ENCODE measurements around the gene TCERG1L.
A peak's percentile ranks its signal among the peaks of the same experiment; 100 is the strongest.
"Not testable (repeated sequence)": the region's sequence is repeated elsewhere in the genome, so short reads cannot be mapped to it uniquely, and the experiment has no call there.

The TCERG1L gene, protein sequence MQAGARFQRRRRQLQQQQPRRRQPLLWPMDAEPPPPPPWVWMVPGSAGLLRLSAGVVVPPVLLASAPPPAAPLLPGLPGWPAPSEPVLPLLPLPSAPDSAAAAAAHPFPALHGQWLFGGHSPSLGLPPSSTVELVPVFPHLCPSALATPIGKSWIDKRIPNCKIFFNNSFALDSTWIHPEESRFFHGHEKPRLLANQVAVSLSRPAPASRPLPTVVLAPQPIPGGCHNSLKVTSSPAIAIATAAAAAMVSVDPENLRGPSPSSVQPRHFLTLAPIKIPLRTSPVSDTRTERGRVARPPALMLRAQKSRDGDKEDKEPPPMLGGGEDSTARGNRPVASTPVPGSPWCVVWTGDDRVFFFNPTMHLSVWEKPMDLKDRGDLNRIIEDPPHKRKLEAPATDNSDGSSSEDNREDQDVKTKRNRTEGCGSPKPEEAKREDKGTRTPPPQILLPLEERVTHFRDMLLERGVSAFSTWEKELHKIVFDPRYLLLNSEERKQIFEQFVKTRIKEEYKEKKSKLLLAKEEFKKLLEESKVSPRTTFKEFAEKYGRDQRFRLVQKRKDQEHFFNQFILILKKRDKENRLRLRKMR

DNA sequence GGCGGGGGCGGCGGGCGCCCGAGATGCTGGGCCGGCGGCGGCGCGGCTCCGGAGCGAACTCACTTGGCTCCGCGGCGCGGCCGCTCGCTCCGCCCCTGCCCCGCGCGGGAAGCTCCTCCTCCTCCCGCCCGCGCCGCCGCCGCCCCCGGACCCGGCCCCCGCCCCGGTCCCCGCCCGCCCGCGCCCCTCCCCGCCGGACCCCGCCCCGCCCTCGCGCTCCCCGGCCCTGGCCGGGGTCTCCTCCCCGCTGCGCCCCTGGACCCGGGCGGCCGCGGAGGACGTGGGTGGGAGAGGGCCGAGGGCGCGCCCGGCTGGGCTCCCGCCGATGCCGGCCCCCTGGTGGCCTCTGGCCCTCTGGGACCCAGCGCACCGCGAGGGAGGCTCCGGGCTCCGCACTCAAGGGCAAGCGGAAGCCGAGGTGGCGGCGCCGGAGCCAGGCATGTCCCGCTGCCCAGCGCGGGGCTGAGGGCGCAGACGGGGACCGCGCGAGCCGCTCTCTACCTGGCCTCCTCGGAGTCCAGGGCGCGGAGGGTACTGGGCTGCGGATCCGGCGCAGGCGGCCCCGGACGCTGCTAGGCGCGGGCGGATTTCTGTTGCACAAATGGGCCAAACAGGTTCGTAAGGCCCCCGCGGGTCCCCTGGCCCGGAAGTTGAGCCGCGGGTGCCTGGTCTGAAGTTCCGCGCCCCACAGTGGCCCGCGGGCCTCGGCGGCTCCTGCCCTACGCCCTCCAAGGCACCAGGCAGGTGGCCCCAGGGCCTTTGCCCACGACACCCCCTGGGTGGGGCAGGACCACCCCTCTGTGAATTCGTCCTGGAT, at the start of gene TCERG1L:
TSS of gene TCERG1L (minus strand) at position 61 of the 817 bp plus-strand sequence. CDS start 86 bp downstream, outside the sequence.
- peak in 1 of 2 donors; percentile 21 for DNase-seq (ENCODE audit: low read depth in 2 of 2)

DNA sequence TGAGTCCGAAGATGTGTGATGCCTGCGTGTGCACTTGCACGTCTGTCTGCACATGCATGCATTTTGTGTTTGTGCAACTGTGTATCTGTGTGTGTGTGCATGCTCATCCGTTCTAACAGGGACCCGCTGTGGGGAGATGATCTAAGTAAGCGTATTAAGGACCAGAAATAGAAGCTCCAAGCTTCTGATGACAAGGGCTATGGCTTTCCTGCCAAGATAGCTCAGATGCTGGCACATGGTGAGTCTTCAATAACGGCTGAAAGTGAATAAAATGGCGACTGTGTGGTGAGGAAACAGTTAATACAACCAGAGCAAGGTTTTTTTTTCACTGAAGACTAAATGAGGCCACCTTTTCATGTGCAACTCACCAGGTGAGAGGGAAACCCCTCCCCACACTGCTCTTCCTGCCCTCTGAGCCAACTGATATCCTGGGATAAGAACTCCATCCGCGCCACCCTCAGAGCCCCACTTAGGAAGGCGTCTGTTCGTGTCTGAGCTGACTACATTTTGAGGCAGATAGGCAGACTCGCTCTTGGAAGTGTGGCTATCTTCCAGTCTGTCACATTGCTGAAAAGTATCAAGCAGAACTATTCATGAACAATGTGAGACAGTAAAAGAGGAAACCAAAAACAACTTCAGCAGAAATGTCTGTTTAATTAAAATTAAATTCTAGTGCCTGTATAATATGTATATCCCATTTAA, 47.4 kb upstream of the TCERG1L start:
- no peak for DNase-seq (ENCODE audit: low read depth in 2 of 2)

DNA sequence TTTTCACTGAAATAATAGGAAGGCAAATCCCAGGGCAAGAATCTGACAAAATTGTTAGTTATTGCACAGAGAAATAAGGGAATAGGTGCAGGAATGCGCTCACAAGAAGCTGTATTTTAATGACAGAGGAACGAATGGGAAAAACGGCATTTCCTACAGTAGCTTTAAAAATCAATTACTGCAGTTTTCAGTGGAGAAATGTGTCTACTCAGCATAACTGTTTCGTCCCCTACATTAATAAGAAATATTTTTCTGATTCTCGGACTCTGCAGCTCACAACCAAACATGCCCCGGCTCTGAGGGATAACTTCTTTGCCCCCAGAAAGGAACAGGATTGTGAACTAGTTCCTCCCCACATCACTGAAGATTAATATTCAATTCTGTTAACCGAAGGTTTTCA, 44.9 kb upstream of the TCERG1L start:
- DNase-seq (ENCODE audit: low read depth in 2 of 2), result no peak

DNA sequence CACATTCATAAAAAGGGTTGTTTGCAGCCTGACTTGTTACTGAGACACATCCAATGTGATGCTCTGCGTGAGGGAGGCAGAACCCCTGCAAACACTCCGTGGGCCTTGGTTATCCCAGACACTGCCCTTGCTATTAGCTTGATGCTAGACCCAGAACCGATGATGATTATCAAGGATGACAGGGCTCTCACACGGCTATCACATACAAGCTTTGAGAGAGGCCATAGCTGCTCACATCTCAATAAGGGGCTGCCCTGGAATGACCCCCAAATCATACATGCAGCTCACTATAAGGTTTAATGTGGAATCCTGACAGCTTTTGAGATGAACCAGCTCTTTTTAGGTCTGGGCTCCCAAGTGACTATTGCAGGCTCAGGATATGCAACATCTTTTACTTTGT, 44.4 kb upstream of the TCERG1L start:
- DNase-seq (ENCODE audit: low read depth in 2 of 2), result no peak

DNA sequence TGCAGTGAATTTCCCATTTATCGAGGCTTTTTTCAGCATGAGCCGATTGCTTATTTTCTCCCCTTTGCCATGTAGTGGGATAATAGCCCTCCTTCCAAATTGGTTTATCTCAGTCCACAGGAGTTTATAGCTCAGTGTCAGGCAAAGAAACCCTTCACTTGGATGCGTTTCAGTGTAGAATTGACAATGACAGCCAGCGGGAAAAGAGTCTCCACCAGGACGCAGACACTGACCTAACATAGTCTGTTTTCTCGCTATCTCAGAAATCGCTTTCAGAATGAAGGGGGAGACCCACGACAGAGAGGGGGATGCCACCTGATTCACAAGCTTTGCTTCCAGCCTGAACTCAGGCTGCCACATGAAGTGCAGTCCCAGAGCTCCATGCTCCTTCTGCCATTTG, 43.5 kb upstream of the TCERG1L start:
- DNase-seq (ENCODE audit: low read depth in 2 of 2), result no peak

DNA sequence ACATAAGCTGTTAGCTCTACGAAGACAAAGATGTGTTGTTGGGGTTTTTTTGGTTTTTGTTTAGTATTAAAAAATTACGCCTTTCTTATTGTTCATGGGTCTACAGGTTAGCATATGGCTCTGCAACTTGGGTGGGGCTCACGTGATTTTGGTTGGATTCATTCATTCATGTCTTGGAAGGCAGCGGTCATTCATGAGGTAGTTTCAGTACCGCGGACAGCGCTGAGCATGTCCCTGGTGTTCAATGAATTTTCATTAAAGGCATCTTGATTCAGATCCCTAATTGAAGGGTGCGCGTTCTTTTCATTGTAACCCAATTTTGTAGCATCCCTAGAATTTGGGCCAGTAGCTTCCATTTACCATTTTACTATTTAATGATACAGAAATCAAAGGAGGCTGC, 42.9 kb upstream of the TCERG1L start:
- no peak for DNase-seq (ENCODE audit: low read depth in 2 of 2)

DNA sequence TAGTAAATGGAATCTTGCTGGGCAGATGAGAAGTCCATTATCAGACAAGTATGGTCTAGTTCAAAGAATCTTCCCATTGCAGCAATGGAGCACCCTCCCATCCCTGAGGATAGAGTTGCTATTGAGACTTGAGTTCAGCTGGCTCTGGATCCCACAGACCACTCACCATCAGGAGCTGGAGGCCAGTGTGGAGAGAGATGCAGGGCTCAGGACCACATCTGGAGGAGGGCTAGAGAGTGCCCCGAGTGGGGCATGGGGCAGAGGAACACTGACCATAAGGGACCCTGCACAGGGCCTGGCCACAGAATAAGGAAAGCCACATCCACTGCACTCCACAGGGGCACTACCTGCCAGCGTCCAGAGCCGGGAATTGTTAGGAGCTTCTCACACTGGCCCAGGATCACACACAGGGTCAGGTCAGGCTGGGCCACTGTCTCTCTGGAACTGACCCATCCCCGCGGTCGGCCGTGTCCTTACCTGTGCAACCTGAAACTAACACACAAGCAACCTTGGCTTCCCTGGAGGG, 41.3 kb upstream of the TCERG1L start:
- DNase-seq (ENCODE audit: low read depth in 2 of 2), result no peak

DNA sequence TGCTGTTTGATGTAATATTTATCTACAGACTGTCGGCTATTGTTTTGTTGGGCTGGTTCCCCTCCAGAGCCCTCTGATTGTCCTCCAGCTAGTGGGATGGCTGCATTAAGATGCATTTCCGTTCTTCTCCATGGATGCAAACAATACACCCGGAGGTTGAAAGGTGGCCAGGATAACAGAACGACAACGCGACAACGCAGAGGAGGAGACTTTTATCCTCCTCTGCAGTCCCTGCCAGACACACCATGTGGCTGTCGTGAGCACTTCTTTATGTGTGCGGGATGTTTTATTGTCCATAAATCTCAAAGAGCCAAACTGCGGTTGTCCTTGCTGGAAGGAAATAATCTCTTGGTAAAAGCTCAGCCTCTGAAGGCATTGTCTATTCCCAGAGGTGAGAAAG, 39.1 kb upstream of the TCERG1L start:
- DNase-seq (ENCODE audit: low read depth in 2 of 2), result no peak

DNA sequence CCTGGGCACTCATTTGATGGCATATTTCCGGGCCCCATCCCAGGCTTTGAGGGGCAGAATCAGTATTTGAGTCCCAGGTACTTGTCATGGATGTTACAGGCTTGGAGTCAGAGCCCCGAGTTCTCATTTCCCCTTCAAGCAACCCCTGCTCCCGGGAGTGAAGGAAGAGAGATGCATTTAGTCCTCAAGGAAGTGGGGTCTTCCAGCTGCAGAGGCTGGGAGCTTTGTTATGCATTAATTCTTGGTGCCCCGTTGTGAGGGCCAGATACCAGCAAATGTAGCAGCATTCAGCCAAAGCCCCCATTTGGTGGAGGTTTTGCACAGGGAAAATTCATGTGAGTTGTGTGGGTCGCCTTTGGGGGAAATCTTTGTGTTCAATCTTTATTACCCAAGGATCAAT, 38.7 kb upstream of the TCERG1L start:
- DNase-seq (ENCODE audit: low read depth in 2 of 2), result no peak

DNA sequence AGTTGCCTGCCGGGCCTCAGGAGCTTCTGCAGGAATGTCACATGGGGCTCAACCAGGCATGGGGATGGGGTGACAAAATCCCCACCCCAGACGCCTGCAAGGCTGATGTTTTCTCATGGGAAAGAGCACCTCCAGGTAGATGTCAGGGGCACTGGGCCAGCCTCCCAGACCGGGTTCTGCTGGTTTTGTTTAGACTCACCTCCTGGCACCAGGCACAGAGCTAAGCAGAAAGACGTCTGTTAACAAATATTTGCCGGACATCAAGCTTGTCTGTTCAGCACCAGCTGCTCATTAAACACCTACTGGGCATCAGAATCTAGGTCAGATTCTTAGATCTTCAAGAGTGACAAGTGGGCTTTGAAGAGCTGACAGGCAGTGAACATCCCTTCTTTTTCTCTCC, 34.9 kb upstream of the TCERG1L start:
- no peak for DNase-seq (ENCODE audit: low read depth in 2 of 2)

DNA sequence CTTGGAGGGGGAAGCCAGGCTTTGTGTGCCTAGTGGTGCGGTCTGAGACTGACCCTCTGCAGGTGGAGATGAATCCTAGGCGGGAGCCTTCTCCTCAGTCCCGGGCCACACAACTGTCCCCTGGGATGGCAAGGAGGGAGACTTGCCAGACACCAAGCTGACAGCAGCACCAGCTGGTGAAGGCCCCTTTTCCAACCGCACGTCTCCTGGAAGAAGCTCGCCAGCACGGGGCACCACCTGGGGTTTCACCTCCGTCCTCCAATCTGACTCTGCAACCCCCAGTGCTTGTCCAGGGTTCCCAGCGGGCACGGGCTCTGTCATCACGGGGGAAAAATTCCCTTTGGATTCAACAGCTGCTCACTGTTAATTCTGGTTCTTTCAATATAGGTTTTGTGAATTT, 34.2 kb upstream of the TCERG1L start:
- DNase-seq (ENCODE audit: low read depth in 2 of 2), result no peak

DNA sequence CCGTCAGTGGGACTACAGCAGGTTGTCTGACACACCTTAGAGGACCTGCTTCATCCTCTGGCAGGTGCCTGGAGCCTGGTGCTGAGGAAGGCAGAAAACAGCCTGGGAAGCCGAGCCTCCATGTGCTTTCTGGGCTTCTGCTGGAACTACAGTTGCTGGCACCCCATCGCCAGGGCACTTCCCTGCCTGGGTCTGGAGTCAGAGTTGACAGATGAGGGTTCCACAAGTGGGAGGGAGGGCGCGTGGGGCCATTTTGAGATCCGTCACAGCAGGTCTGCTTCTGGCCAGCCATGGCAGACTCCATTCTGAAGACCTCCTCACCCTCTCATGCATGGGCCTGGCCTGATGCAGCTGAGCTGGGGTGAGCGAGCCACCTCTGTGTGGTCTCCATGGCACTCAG, 33.2 kb upstream of the TCERG1L start:
- no peak for DNase-seq (ENCODE audit: low read depth in 2 of 2)

DNA sequence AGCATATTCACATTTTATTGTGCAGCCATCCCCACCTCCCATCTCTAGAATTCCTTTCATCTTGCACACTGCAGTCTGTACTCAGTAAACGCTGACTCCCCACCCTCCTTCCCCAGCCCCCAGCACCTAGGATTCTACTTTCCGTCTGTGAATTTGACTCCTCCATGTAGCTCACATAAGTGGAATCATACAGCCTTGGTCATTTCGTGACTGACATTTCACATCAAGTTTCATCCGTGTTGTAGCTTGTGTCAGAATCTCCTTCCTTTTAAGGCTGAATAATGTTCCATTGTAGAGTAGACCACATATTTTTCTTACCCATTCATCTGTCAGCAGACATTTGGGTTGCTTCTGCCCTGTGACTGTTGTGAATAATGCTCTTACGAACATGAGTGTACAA, 26.2 kb upstream of the TCERG1L start:
- no peak for DNase-seq (ENCODE audit: low read depth in 2 of 2)

DNA sequence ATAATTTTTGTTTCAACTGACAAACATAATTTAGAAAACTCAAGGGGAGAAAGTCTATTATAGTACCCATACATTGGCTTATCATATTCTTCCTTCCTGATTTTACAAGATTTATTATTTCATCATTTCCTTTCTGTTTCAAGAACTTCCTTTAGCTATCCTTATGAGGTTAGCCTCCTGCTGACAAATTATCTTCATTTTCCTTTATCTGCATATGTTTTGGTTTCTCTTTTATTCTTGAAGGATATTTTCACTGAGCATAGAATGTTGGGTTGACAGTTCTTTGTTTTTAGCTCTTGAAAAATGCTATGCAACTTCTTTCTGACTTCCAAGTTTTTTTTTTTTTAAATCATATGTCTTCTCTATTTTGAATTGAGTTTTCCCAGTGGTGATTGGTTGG, 21.3 kb upstream of the TCERG1L start:
- no peak for DNase-seq (ENCODE audit: low read depth in 2 of 2)

DNA sequence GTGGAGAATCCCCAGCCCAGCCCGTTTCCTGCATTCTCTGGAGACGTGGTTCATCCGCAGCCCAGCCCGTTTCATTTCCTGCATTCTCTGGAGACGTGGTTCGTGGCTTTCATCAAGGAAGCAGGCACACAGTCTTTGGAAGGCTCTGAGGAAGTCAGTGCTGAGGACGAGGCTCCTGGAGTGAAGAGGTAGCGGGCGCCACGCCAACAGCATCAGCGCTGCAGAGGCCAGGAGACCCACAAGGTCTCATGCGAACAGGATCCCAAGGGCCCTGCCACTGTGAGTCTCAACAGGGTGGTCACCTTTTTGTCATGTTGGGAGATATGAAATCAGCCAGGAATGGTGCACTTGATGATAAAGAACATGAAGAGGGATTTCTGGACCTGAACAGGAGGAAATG, 12.4 kb upstream of the TCERG1L start:
- no peak for DNase-seq (ENCODE audit: low read depth in 2 of 2)

DNA sequence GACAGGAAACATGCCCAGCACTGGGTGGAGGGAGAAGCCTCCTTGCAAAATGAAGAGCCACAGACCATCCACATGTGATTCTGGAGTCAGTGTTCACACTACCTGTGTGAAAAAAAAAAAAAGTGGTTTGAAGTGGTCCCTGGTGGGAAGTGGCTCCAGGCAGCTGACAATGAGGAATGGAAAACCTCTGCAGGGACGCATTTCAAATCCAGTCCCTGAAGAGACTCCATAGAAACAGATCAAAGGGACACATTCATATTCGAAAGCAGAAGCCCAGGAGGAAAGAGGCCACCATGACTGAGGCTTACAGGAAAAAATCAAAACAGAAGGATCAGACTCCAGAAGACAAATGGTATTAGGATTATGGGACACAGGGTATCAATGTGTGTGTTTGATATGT, 11.5 kb upstream of the TCERG1L start:
- DNase-seq (ENCODE audit: low read depth in 2 of 2), result no peak

DNA sequence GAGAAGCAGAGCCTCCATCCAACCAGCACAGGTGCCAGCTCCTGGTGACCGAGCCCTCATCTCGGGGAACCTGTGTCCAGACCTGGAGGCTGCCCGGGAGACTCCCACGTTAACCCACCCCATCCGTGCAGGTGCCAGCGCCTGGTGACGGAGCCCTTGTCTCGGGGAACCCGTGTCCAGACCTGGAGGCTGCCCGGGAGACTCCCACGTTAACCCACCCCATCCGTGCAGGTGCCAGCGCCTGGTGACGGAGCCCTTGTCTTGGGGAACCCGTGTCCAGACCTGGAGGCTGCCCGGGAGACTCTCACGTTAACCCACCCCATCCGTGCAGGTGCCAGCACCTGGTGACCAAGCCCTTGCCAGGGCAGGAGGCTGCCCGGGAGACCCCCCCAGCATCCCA, 11.1 kb upstream of the TCERG1L start:
- DNase-seq (ENCODE audit: low read depth in 2 of 2), result not testable (repeated sequence)

DNA sequence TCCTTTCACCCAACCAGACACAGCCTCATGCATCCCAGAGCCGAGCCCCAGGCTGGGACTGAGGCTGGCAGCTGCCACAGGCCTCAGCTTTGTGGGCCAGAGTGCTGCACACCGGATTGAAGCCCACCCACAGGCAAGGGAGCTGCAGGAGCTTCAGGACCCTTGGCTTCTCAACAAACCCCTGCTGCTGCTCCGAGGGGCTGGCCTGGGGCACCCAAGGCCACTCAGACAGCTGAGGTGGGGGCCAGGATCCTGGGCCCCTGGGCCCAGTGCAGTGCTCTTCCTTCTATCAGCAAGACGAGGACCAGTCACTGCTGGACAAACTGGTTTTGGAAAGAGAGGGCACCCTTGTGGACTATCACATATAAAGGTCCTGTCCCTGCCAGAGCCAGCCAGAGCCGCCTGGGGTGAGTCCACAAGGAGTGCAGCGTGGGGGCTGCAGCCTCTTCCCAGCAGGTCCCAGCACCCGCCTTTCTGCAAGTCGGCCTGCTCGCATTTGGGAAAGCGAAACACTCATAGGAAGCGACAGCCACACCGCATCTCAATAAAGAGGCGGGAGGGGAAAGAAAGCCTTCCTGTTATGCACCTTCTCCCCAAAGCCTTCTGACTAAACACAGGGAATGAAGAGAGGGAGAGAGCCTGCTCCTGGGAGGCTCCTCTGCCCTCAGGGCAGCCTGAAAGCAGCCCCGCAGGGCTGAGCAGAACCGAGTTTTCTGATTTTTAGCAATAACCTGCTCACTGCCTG, 9.5 kb upstream of the TCERG1L start:
- no peak for DNase-seq (ENCODE audit: low read depth in 2 of 2)

DNA sequence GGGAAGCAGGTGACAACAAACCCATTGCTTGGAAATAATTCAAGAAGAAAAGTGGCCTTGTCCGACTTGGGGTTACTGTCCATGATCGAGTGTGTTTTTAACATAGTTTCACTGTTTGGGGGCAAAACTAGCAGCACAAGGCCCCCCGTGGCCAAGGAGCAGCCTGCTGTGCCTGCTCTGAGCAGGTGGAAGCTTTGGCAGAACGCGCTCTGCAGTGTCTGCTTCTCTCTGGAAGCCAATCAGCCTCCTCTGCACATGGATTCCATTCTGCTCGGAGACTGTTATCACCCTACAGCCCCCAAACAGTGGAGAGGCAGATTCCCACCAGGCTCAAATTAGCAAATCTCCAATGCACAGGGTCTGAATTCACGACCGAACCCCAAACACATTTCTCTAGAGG, 7.3 kb upstream of the TCERG1L start:
- no peak for DNase-seq (ENCODE audit: low read depth in 2 of 2)

DNA sequence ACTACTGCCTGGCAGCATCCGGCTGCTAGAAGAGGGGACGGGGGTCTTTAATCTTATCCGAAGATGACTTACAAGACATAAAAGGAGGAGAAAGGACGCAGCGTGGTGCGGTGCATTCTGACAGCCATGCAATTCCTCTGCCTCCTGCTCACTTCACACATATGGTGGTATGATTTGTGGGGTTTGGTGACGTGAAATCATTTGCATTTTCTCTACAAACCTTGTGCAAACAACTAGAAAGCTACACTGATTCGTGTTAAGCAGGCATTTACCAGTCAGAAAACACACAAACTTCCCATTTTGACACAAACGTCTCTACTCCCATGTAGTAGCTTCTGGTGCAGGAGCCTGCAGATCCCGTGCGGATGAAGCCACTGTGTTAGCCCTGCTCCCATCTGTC, 6.8 kb upstream of the TCERG1L start:
- DNase-seq (ENCODE audit: low read depth in 2 of 2), result no peak
